Measurements from ENCODE around the gene TMEM127. TPM values are rescaled to one million over a fixed set of nuclear protein-coding genes. Genes with fewer than 3 reads are reported as not detected.

TMEM127 gene
- total RNA-seq, 1 experiment from 2014 or later, result 16.2 TPM

Other genes starting within 250 kb of the TMEM127 start
- 0.05 and 0.08 TPM in 2 replicates for gene GPAT2, start 231.1 kb downstream of the TMEM127 start, total RNA-seq (2014; rRNA removed; shearing (Covaris generic))
- gene ADRA2B, start 149.4 kb downstream of the TMEM127 start, total RNA-seq (2014; rRNA removed; shearing (Covaris generic)), result not detected in 2 replicates
- gene ASTL, start 127.5 kb downstream of the TMEM127 start, total RNA-seq (2014; rRNA removed; shearing (Covaris generic)), result not detected in 2 replicates
- gene DUSP2, start 120.6 kb downstream of the TMEM127 start, total RNA-seq (2014; rRNA removed; shearing (Covaris generic)), result 0.67 and 1.0 TPM in 2 replicates
- gene STARD7, start 57.2 kb downstream of the TMEM127 start, total RNA-seq (2014; rRNA removed; shearing (Covaris generic)), result 232 and 243 TPM in 2 replicates
- 59.2 and 59.9 TPM in 2 replicates for gene CIAO1, start 228 bp upstream of the TMEM127 start, total RNA-seq (2014; rRNA removed; shearing (Covaris generic))
- gene SNRNP200, start 39.5 kb upstream of the TMEM127 start, total RNA-seq (2014; rRNA removed; shearing (Covaris generic)), result 153 and 157 TPM in 2 replicates
- 26.4 and 27.1 TPM in 2 replicates for gene ITPRIPL1, start 59.3 kb upstream of the TMEM127 start, total RNA-seq (2014; rRNA removed; shearing (Covaris generic))
- gene NCAPH, start 69.8 kb upstream of the TMEM127 start, total RNA-seq (2014; rRNA removed; shearing (Covaris generic)), result 73.4 and 82.0 TPM in 2 replicates
- gene NEURL3, start 239.4 kb upstream of the TMEM127 start, total RNA-seq (2014; rRNA removed; shearing (Covaris generic)), result 0.10 TPM in 1 of 2 replicates, not detected in the other

All from SJCRH30 (cell line).